ENCODE measurements around the gene SUPT5H. TPM values are rescaled to one million over a fixed set of nuclear protein-coding genes. Genes with fewer than 3 reads are reported as not detected.
A peak's percentile ranks its signal among the peaks of the same experiment; 100 is the strongest.

SUPT5H gene
- total RNA-seq, 2 experiments from 2014 or later: 127 to 141 TPM

- ATAC-seq: no peak
- peaks cover 15% of the 10 kb centered on the region for H3K4me1 Mint-ChIP-seq (ENCODE audit: low read depth)
- no peak overlapping the region for H3K4me3 Mint-ChIP-seq
- no peak for DNase-seq
- no peak overlapping the region for H3K27ac Mint-ChIP-seq
- TF ChIP-seq, protein P1, sequence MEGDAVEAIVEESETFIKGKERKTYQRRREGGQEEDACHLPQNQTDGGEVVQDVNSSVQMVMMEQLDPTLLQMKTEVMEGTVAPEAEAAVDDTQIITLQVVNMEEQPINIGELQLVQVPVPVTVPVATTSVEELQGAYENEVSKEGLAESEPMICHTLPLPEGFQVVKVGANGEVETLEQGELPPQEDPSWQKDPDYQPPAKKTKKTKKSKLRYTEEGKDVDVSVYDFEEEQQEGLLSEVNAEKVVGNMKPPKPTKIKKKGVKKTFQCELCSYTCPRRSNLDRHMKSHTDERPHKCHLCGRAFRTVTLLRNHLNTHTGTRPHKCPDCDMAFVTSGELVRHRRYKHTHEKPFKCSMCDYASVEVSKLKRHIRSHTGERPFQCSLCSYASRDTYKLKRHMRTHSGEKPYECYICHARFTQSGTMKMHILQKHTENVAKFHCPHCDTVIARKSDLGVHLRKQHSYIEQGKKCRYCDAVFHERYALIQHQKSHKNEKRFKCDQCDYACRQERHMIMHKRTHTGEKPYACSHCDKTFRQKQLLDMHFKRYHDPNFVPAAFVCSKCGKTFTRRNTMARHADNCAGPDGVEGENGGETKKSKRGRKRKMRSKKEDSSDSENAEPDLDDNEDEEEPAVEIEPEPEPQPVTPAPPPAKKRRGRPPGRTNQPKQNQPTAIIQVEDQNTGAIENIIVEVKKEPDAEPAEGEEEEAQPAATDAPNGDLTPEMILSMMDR (IDR thresholded peaks at IDR 0.05): no peak
- H3K36me3 Mint-ChIP-seq (ENCODE audit: low read depth): peaks cover 2% of the 10 kb centered on the region
- POLR2A ChIA-PET: interaction anchor here (0.7 to 1.5 kb wide), 2 partner anchors 73 to 111 kb away, joined by 3 read pairs; partner anchors contain the start of gene RPS16
- CTCF ChIA-PET: interaction anchor here (0.6 kb wide), 1 partner anchor 11 kb away, joined by 3 read pairs; no protein-coding TSS in a partner anchor
- peaks cover 51% of the 10 kb centered on the region for H3K27me3 Mint-ChIP-seq
- H3K9me3 Mint-ChIP-seq: peaks cover 4% of the 10 kb centered on the region
- intact Hi-C loops (cut with micrococcal nuclease): no loop called here
Measured at GRCh38 chr19:39508629-39509028, 63.2 kb downstream of the SUPT5H start.

DNA sequence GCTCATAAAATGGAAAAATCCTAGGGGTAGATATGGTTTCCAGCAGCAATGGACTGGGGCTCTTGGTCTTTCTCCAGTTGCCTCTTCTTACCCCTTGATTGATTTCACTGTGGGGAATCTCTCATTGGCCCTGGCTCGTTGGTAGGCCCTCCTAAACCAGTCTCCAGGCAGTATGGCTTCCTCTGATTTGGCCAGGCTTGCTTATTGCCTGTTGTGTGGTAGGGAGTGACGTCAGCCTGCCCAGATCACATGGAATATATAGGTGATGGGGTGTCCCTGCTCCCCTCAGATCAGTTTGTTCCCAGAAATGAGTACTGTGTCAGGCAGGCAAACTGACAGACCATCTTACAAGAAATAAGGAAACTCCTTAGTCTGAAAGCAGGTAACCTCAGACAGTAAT lies 63.9 kb downstream of the SUPT5H start:
- TF ChIP-seq, protein P1 (IDR thresholded peaks at IDR 0.05): no peak
- POLR2A ChIA-PET: interaction anchor here (0.7 to 1.5 kb wide), 2 partner anchors 74 to 111 kb away, joined by 3 read pairs; partner anchors contain the start of gene RPS16
- no peak for ATAC-seq
- Mint-ChIP-seq H3K27ac (no peak overlapping the region), H3K27me3 (peaks cover 50% of the 10 kb centered on the region), H3K9me3 (peaks cover 4% of the 10 kb centered on the region), H3K4me1 (ENCODE audit: low read depth) (peaks cover 15% of the 10 kb centered on the region), H3K4me3 (no peak overlapping the region), H3K36me3 (ENCODE audit: low read depth) (peaks cover 2% of the 10 kb centered on the region)
- CTCF ChIA-PET: interaction anchor here (0.6 kb wide), 1 partner anchor 12 kb away, joined by 3 read pairs; no protein-coding TSS in a partner anchor
- intact Hi-C loops (cut with micrococcal nuclease): no loop called here
- DNase-seq: no peak

GRCh38 chr19:39512988-39513387 lies 67.6 kb downstream of the SUPT5H start:
- no peak overlapping the region for H3K27ac Mint-ChIP-seq
- no peak for ATAC-seq
- H3K36me3 Mint-ChIP-seq (ENCODE audit: low read depth): peaks cover 2% of the 10 kb centered on the region
- H3K27me3 Mint-ChIP-seq: peaks cover 52% of the 10 kb centered on the region
- TF ChIP-seq, protein P1 (IDR thresholded peaks at IDR 0.05): no peak
- DNase-seq: no peak
- intact Hi-C loops (cut with micrococcal nuclease): no loop called here
- no peak overlapping the region for H3K4me3 Mint-ChIP-seq
- H3K9me3 Mint-ChIP-seq: no peaks in the 10 kb centered on the region
- CTCF ChIA-PET: interaction anchor here (1.4 to 2.5 kb wide), 3 partner anchors 20 to 39 kb away, joined by 3 to 8 read pairs (median 7); partner anchors contain the start of gene EID2B
- POLR2A ChIA-PET: no interaction called here
- peaks cover 10% of the 10 kb centered on the region for H3K4me1 Mint-ChIP-seq (ENCODE audit: low read depth)

DNA sequence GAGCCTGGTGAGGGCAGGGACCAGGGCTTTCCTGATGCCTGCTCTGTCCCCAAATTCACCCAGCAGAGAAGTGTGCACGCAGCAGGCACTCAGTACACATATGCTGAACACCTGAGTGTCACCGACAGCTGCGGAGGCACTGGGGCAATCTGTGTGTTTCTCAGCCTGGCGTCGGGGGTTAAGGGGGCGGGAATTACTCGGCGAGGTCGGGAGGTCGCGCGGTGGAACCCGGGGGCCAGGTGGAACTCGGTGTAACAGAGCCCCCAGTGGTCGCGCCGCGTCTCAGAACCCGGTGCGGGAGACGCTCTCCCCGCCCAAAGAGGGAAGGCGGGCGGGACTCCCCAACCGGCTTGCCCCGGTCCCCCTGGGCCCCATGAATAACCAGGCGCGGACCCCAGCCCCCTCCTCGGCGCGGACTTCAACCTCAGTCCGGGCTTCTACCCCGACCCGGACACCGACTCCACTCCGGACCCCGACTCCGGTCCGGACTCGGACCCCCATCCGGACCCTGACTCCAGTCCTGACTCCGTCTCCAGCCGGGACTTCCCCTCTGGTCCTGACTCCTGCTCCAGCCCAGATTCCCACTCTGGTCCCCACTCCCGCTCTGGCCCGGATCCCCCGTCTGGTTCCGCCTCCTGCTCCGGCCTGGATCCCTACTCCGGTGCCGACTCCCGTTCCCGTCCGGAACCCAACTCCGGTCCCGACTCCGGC lies 69.6 kb downstream of the SUPT5H start, which contains the start of gene SELENOV:
Gene SELENOV (plus strand): TSS at position 300 of the 711 bp plus-strand sequence. CDS start 74 bp downstream, at position 374.
- ChIA-PET CTCF (interaction anchor here (0.7 to 2.4 kb wide), 7 partner anchors 10 to 159 kb away, joined by 3 to 15 read pairs (median 3); partner anchors contain the start of gene EID2B), POLR2A (interaction anchor here (0.8 to 1.1 kb wide), 2 partner anchors 70 to 113 kb away, joined by 3 to 4 read pairs; partner anchors contain the start of gene SUPT5H)
- intact Hi-C loops (cut with micrococcal nuclease): no loop called here
- Mint-ChIP-seq H3K4me1 (ENCODE audit: low read depth) (peaks cover 8% of the 10 kb centered on the region), H3K36me3 (ENCODE audit: low read depth) (peaks cover 2% of the 10 kb centered on the region), H3K27me3 (peaks cover 40% of the 10 kb centered on the region), H3K9me3 (no peaks in the 10 kb centered on the region), H3K27ac (no peak within 1 kb of the TSS), H3K4me3 (peak within 1 kb of the TSS; percentile 60)
- DNase-seq (peak; percentile 49), ATAC-seq (peak; percentile 76)
- TF ChIP-seq, protein P1 (IDR thresholded peaks at IDR 0.05): no peak

All from activated CD8-positive, alpha-beta T cell treated with anti-CD3 and anti-CD28 coated beads for 36 hours (primary cell).